HEK293T (cell line): ENCODE measurements around the gene PANK1.
"Not testable (repeated sequence)": the region's sequence is repeated elsewhere in the genome, so short reads cannot be mapped to it uniquely, and the experiment has no call there.

Source experiments
- CTCF ChIA-PET: fragments of 350-600 bp; formaldehyde crosslinking; extraction: SDS; loops from one replicate; lab custom pipeline; 2021; ENCODE audit warnings: antibody characterized with exemption, inconsistent platforms; lab: Yijun Ruan, JAX
- POLR2A ChIA-PET: fragments of 350-600 bp; formaldehyde crosslinking; extraction: SDS; loops from one replicate; lab custom pipeline; 2020; ENCODE audit warnings: antibody characterized with exemption, inconsistent platforms; lab: Yijun Ruan, JAX
- DNase-seq: peaks from one replicate; pipeline ENCODE4 v3.0.0; 2012; ENCODE audit warnings: mixed read lengths; ENCODE audit errors: extremely low spot score
- ARNT ChIP-seq: fragments of 450-650 bp; IDR thresholded peaks from 2 replicates; pipeline ENCODE4 v1.6.1; 2017; ENCODE audit warnings: mild to moderate bottlenecking
- BHLHE40 ChIP-seq: fragments of 450-650 bp; IDR thresholded peaks from 2 replicates; pipeline ENCODE4 v1.6.1; 2016; ENCODE audit warnings: mild to moderate bottlenecking, moderate library complexity, borderline replicate concordance
- CTBP1 ChIP-seq: fragments of 450-650 bp; IDR thresholded peaks from 2 replicates; pipeline ENCODE4 v1.6.1; 2016; ENCODE audit warnings: borderline replicate concordance
- ELF4 ChIP-seq: fragments of 450-650 bp; IDR thresholded peaks from 2 replicates; pipeline ENCODE4 v1.6.1; 2017; ENCODE audit warnings: antibody characterized with exemption
- FOXA1 ChIP-seq: fragments of 450-650 bp; IDR thresholded peaks from 2 replicates; pipeline ENCODE4 v1.6.1; 2016; ENCODE audit warnings: mild to moderate bottlenecking
- FOXK2 ChIP-seq: fragments of 450-650 bp; IDR thresholded peaks from 2 replicates; pipeline ENCODE4 v1.6.1; 2016; ENCODE audit warnings: mild to moderate bottlenecking
- FOXM1 ChIP-seq: fragments of 450-650 bp; IDR thresholded peaks from 2 replicates; pipeline ENCODE4 v1.6.1; 2017; ENCODE audit warnings: mild to moderate bottlenecking, borderline replicate concordance
- HDGF ChIP-seq: fragments of 450-650 bp; IDR thresholded peaks from 2 replicates; pipeline ENCODE4 v1.6.1; 2017; ENCODE audit warnings: antibody characterized with exemption, borderline replicate concordance
- L3MBTL2 ChIP-seq: fragments of 450-650 bp; conservative IDR thresholded peaks from 2 replicates; pipeline ENCODE4 v1.6.1; 2016; ENCODE audit warnings: mild to moderate bottlenecking
- LEF1 ChIP-seq: fragments of 450-650 bp; IDR thresholded peaks from 2 replicates; pipeline ENCODE4 v1.6.1; 2017; ENCODE audit warnings: mild to moderate bottlenecking, borderline replicate concordance
- NFRKB ChIP-seq: fragments of 450-650 bp; IDR thresholded peaks from 2 replicates; pipeline ENCODE4 v1.6.1; 2016; ENCODE audit warnings: mild to moderate bottlenecking, moderate library complexity
- PKNOX1 ChIP-seq: fragments of 450-650 bp; IDR thresholded peaks from 2 replicates; pipeline ENCODE4 v1.6.1; 2016
- SP1 ChIP-seq: fragments of 450-650 bp; IDR thresholded peaks from 2 replicates; pipeline ENCODE4 v1.6.1; 2017
- SUZ12 ChIP-seq: fragments of 450-650 bp; IDR thresholded peaks from 2 replicates; pipeline ENCODE4 v1.6.1; 2016; ENCODE audit warnings: mild to moderate bottlenecking
- TARDBP ChIP-seq: fragments of 450-650 bp; IDR thresholded peaks from 2 replicates; pipeline ENCODE4 v1.6.1; 2016
- ZNF384 ChIP-seq: fragments of 450-650 bp; IDR thresholded peaks from 2 replicates; pipeline ENCODE4 v1.6.1; 2016

The PANK1 gene

GRCh38 chr10:89622151-89622550, 22.9 kb downstream of the PANK1 start:
- CTCF ChIA-PET, result interaction anchor here (0.6 kb wide), 1 partner anchor 117 kb away, joined by 3 read pairs; no protein-coding TSS in a partner anchor
- no peak for DNase-seq
- TF ChIP-seq BHLHE40 (no peak), NFRKB (no peak), FOXM1 (no peak), FOXA1 (no peak), ARNT (no peak), SP1 (no peak)
- POLR2A ChIA-PET, result no interaction called here

- no peak for TF ChIP-seq ARNT
- ChIA-PET CTCF (no interaction called here), POLR2A (no interaction called here)
- no peak for DNase-seq
Measured at GRCh38 chr10:89621438-89621837, 23.6 kb downstream of the PANK1 start.

- DNase-seq, CTCF ChIA-PET, POLR2A ChIA-PET: not testable (repeated sequence)
Measured at GRCh38 chr10:89620296-89620695, 24.7 kb downstream of the PANK1 start.

- POLR2A ChIA-PET, result no interaction called here
- DNase-seq, result no peak
- TF ChIP-seq PKNOX1, result no peak
- no peak for TF ChIP-seq BHLHE40
- TF ChIP-seq ELF4, result no peak
- TF ChIP-seq HDGF, result no peak
- no peak for TF ChIP-seq FOXK2
- TF ChIP-seq LEF1, result no peak
- no peak for TF ChIP-seq L3MBTL2
- TF ChIP-seq FOXM1, result no peak
- TF ChIP-seq NFRKB, result no peak
- TF ChIP-seq SP1, result no peak
- CTCF ChIA-PET, result no interaction called here
Measured at GRCh38 chr10:89615824-89616223, 29.2 kb downstream of the PANK1 start.

- ChIA-PET CTCF (no interaction called here), POLR2A (no interaction called here)
- DNase-seq, result no peak
- TF ChIP-seq LEF1 (no peak), SUZ12 (no peak), ARNT (no peak), BHLHE40 (no peak), CTBP1 (no peak), NFRKB (no peak), TARDBP (no peak), FOXK2 (no peak), SP1 (no peak), HDGF (no peak), ZNF384 (no peak), ELF4 (no peak), FOXA1 (no peak), PKNOX1 (no peak), L3MBTL2 (no peak), FOXM1 (no peak)
Measured at GRCh38 chr10:89615112-89615511, 29.9 kb downstream of the PANK1 start.

- ChIA-PET CTCF (no interaction called here), POLR2A (no interaction called here)
- DNase-seq, result no peak
- no peak for TF ChIP-seq FOXA1
- no peak for TF ChIP-seq FOXM1
- TF ChIP-seq FOXK2, result no peak
- no peak for TF ChIP-seq TARDBP
- TF ChIP-seq ZNF384, result no peak
- TF ChIP-seq ARNT, result no peak
- TF ChIP-seq HDGF, result no peak
- TF ChIP-seq L3MBTL2, result no peak
- no peak for TF ChIP-seq SP1
- no peak for TF ChIP-seq LEF1
- TF ChIP-seq CTBP1, result no peak
- no peak for TF ChIP-seq SUZ12
- no peak for TF ChIP-seq ELF4
- TF ChIP-seq BHLHE40, result no peak
- TF ChIP-seq NFRKB, result no peak
- TF ChIP-seq PKNOX1, result no peak
Measured at GRCh38 chr10:89613582-89613981, 31.5 kb downstream of the PANK1 start.

GRCh38 chr10:89611282-89611681, 33.8 kb downstream of the PANK1 start:
- DNase-seq, result no peak
- TF ChIP-seq SUZ12 (no peak), L3MBTL2 (no peak), FOXK2 (no peak), SP1 (no peak), NFRKB (no peak), HDGF (no peak), PKNOX1 (no peak), FOXA1 (no peak), ARNT (no peak)
- ChIA-PET CTCF (no interaction called here), POLR2A (no interaction called here)
